ENCODE data around the gene GNLY. TPM values are rescaled to one million over a fixed set of nuclear protein-coding genes. Genes with fewer than 3 reads are reported as not detected.

GNLY gene
- total and polyA plus RNA-seq, 2 donors from 2014 or later = 5.5 to 8.1 TPM

- H3K4me1 ChIP-seq (ENCODE audit: control insufficient read depth in 2 of 3, insufficient read depth in 2 of 3, low read depth in 1 of 3, low read length in 3 of 3) = peaks cover 0 to 6% (median 4%) of the 10 kb centered on the region in 3 donors
- H3K36me3 ChIP-seq (ENCODE audit: control insufficient read depth in 2 of 3, insufficient read depth in 3 of 3, low read length in 3 of 3) = no peaks in the 10 kb centered on the region
- DNase-seq (no peak), FAIRE-seq (no peak)
- intact Hi-C loops (cut with DNase I) = no loop called here
- H3K9me3 ChIP-seq (ENCODE audit: control insufficient read depth in 2 of 3, insufficient read depth in 1 of 3, low read length in 3 of 3) = no peaks in the 10 kb centered on the region
- H3K27me3 ChIP-seq (ENCODE audit: control insufficient read depth, insufficient read depth, low read length) = no peaks in the 10 kb centered on the region
- no peak overlapping the region for H3K27ac ChIP-seq (ENCODE audit: low read depth in 2 of 2, low read length in 2 of 2)
- no peak overlapping the region for H3K4me3 ChIP-seq (ENCODE audit: low read length in 3 of 3)
- H3K9ac ChIP-seq (ENCODE audit: low read length in 3 of 3) = no peak overlapping the region
- TF ChIP-seq, protein P1, sequence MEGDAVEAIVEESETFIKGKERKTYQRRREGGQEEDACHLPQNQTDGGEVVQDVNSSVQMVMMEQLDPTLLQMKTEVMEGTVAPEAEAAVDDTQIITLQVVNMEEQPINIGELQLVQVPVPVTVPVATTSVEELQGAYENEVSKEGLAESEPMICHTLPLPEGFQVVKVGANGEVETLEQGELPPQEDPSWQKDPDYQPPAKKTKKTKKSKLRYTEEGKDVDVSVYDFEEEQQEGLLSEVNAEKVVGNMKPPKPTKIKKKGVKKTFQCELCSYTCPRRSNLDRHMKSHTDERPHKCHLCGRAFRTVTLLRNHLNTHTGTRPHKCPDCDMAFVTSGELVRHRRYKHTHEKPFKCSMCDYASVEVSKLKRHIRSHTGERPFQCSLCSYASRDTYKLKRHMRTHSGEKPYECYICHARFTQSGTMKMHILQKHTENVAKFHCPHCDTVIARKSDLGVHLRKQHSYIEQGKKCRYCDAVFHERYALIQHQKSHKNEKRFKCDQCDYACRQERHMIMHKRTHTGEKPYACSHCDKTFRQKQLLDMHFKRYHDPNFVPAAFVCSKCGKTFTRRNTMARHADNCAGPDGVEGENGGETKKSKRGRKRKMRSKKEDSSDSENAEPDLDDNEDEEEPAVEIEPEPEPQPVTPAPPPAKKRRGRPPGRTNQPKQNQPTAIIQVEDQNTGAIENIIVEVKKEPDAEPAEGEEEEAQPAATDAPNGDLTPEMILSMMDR (IDR thresholded peaks at IDR 0.05; ENCODE audit: borderline replicate concordance, extremely low read depth, insufficient read depth) = no peak
These were observed 13.3 kb upstream of the GNLY start for GRCh38 chr2:85680707-85681371.

DNA sequence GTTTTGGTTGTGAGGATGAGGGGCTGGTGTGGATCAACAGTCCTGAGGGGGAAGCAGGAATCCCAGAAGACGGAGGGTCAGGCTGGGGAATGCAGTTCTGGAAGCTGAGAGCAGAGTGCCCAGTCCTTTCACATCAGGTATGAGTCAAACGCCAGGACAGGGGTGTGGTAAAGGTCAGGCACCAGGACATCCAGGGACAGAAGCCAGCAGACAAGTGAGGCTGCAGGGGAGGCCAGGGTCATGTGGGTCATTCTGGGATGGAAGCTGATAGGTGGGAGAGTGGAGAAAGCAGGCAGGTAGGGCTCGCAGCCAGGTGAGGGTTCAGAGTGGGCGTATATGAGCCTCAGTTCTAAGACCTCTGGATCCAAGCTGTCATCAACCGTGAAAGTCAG lies 12.8 kb upstream of the GNLY start:
- H3K9ac ChIP-seq (ENCODE audit: low read length in 3 of 3) = no peak overlapping the region

GRCh38 chr2:85681776-85682175 lies 12.4 kb upstream of the GNLY start:
- Histone ChIP-seq H3K9me3 (ENCODE audit: control insufficient read depth in 2 of 3, insufficient read depth in 1 of 3, low read length in 3 of 3) (no peaks in the 10 kb centered on the region), H3K9ac (ENCODE audit: low read length in 3 of 3) (no peak overlapping the region), H3K36me3 (ENCODE audit: control insufficient read depth in 2 of 3, insufficient read depth in 3 of 3, low read length in 3 of 3) (no peaks in the 10 kb centered on the region), H3K4me3 (ENCODE audit: low read length in 3 of 3) (no peak overlapping the region), H3K27me3 (ENCODE audit: control insufficient read depth, insufficient read depth, low read length) (no peaks in the 10 kb centered on the region), H3K4me1 (ENCODE audit: control insufficient read depth in 2 of 3, insufficient read depth in 2 of 3, low read depth in 1 of 3, low read length in 3 of 3) (peaks cover 0 to 6% (median 4%) of the 10 kb centered on the region in 3 donors), H3K27ac (ENCODE audit: low read depth in 2 of 2, low read length in 2 of 2) (no peak overlapping the region)
- TF ChIP-seq, protein P1 (IDR thresholded peaks at IDR 0.05; ENCODE audit: borderline replicate concordance, extremely low read depth, insufficient read depth) = no peak
- DNase-seq (no peak), FAIRE-seq (no peak)
- intact Hi-C loops (cut with DNase I) = no loop called here

More for the DNA sequence above, 12.8 kb upstream of the GNLY start:
- no peaks in the 10 kb centered on the region for H3K36me3 ChIP-seq (ENCODE audit: control insufficient read depth in 2 of 3, insufficient read depth in 3 of 3, low read length in 3 of 3)
- no peaks in the 10 kb centered on the region for H3K9me3 ChIP-seq (ENCODE audit: control insufficient read depth in 2 of 3, insufficient read depth in 1 of 3, low read length in 3 of 3)
- no peak overlapping the region for H3K27ac ChIP-seq (ENCODE audit: low read depth in 2 of 2, low read length in 2 of 2)
- H3K27me3 ChIP-seq (ENCODE audit: control insufficient read depth, insufficient read depth, low read length) = no peaks in the 10 kb centered on the region
- no peak overlapping the region for H3K4me3 ChIP-seq (ENCODE audit: low read length in 3 of 3)
- DNase-seq (no peak), FAIRE-seq (no peak)
- H3K4me1 ChIP-seq (ENCODE audit: control insufficient read depth in 2 of 3, insufficient read depth in 2 of 3, low read depth in 1 of 3, low read length in 3 of 3) = peaks cover 0 to 6% (median 4%) of the 10 kb centered on the region in 3 donors
- TF ChIP-seq, protein P1 (IDR thresholded peaks at IDR 0.05; ENCODE audit: borderline replicate concordance, extremely low read depth, insufficient read depth) = no peak
- intact Hi-C loops (cut with DNase I) = no loop called here

All from kidney (tissue), 14 donors.